Measurements from ENCODE around the gene PRKCA. TPM values are rescaled to one million over a fixed set of nuclear protein-coding genes. Genes with fewer than 3 reads are reported as not detected.

The PRKCA gene
- total and polyA plus RNA-seq, 2 of the 13 experiments (the other 11 are each of a cell fraction or from before 2014, with no cell fraction given), result 18.5 to 21.5 TPM

DNA sequence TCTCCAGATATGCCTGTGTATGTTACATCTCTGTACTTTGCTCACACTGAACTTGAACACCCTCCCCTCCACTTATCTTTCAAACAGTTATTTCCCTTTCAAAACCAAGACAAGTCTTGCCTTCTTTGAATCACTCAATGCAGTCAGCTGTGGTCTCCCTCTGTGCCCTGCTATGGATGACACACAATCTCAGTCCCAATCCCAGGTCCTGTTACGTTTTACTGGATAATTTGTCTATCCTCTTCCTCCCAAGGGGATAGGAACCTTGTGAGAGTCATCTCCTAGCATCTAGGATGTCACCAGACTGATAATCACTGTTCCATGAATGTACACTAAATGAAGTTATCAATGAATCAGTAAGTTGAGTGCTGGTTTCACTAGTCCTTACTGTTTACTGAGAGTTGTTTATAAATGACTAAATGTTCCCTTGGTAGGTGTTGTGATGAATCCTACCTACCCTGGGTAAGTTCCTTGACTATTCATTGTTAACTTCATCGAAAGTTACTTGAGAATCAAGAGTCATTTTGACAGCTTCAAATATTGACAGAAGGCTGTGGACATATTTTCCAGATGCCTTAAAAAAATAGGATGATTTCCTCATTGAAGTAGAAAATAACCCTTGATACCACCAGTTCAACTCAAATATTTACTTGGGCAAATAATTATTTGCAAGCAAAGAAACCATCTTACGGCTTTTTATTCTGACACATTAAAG, 244.9 kb downstream of the PRKCA start (continued):
- TF ChIP-seq ONECUT2 (CRISPR knock-in tag; IDR thresholded peaks at IDR 0.05) (no peak), ZMAT5 (CRISPR knock-in tag; IDR thresholded peaks at IDR 0.05; ENCODE audit: borderline replicate concordance, low read depth) (no peak), ZNF557 (CRISPR knock-in tag; IDR thresholded peaks at IDR 0.05) (no peak), ZSCAN21 (CRISPR knock-in tag; IDR thresholded peaks at IDR 0.05; ENCODE audit: borderline replicate concordance) (no peak), ZNF773 (CRISPR knock-in tag; IDR thresholded peaks at IDR 0.05; ENCODE audit: borderline replicate concordance) (no peak), ZNF678 (CRISPR knock-in tag; IDR thresholded peaks at IDR 0.05) (no peak), ZNF713 (CRISPR knock-in tag; IDR thresholded peaks at IDR 0.05) (no peak), RFXAP (CRISPR knock-in tag; IDR thresholded peaks at IDR 0.05; ENCODE audit: borderline replicate concordance) (no peak), ZNF10 (CRISPR knock-in tag; IDR thresholded peaks at IDR 0.05; ENCODE audit: borderline replicate concordance, low read depth) (no peak), RBM22 (optimal IDR thresholded peaks at IDR 0.05; ENCODE audit: low read length) (peak; percentile 53), MAZ (IDR thresholded peaks at IDR 0.05; ENCODE audit: borderline replicate concordance, low read depth, low read length) (no peak), MAZ (CRISPR knock-in tag; IDR thresholded peaks at IDR 0.05; ENCODE audit: low read depth) (no peak), NFAT5 (CRISPR knock-in tag; IDR thresholded peaks at IDR 0.05) (no peak), MAFF (IDR thresholded peaks at IDR 0.05; ENCODE audit: low read depth, low read length) (no peak), HOXD1 (CRISPR knock-in tag; IDR thresholded peaks at IDR 0.05) (no peak), ZNF710 (CRISPR knock-in tag; IDR thresholded peaks at IDR 0.05; ENCODE audit: borderline replicate concordance) (no peak), SYNCRIP (IDR thresholded peaks at IDR 0.05; ENCODE audit: insufficient read depth, low read depth, low read length) (no peak), RNF2 (conservative IDR thresholded peaks at IDR 0.05; ENCODE audit: low read depth) (no peak), FOXA3 (CRISPR knock-in tag; IDR thresholded peaks at IDR 0.05) (no peak), ZNF564 (CRISPR knock-in tag; IDR thresholded peaks at IDR 0.05) (no peak), ARID3A (IDR thresholded peaks at IDR 0.05; ENCODE audit: low read depth, low read length) (peak; percentile 69)

Measured in HepG2 (cell line).